Cardiac muscle cell (in vitro differentiated cells and primary cell): ENCODE results near the gene ITSN1. TPM values are rescaled to one million over a fixed set of nuclear protein-coding genes. Genes with fewer than 3 reads are reported as not detected.

Source experiments
- DNase-seq, 2 donors: peaks; one replicate each; pipeline versions ENCODE4 v3.0.0 to v3.0.0-alpha.2; 2010 to 2017; ENCODE audit warnings: low read depth in 1 of 2, low spot score in 1 of 2
- H3K27ac ChIP-seq: fragments of 200-600 bp; sonication (generic); 2 replicates; pipeline ENCODE4 v1.5.1; 2016
- H3K27me3 ChIP-seq: fragments of 200-600 bp; sonication (generic); 2 replicates; pipeline ENCODE4 v1.6.0; 2016; ENCODE audit warnings: control low read depth
- H3K36me3 ChIP-seq: fragments of 200-600 bp; sonication (generic); 2 replicates; pipeline ENCODE4 v1.5.1; 2016; ENCODE audit warnings: control low read depth
- H3K4me1 ChIP-seq: fragments of 200-600 bp; sonication (generic); 2 replicates; pipeline ENCODE4 v1.8.1; 2017; ENCODE audit warnings: low read depth, mild to moderate bottlenecking, mixed run types
- H3K4me3 ChIP-seq: fragments of 200-600 bp; sonication (generic); 2 replicates; pipeline ENCODE4 v1.5.1; 2016; ENCODE audit warnings: mild to moderate bottlenecking
- H3K9me3 ChIP-seq: fragments of 200-600 bp; sonication (generic); 2 replicates; pipeline ENCODE4 v1.5.1; 2017; ENCODE audit warnings: low read depth, mild to moderate bottlenecking, control low read depth
- CTCF ChIP-seq: IDR thresholded peaks from 2 replicates; pipeline ENCODE4 v1.5.1; 2012; ENCODE audit warnings: low read depth, mild to moderate bottlenecking, low read length
- polyA plus RNA-seq: library from polyadenylated mRNA; unstranded; fragments of >200 nt; fragmentation: Nextera tagmentation; extraction: Ambion mirVana; gene quantifications from 2 replicates; pipeline ENCODE4 v1.2.1, GENCODE V29; 2016
- total RNA-seq: library from RNA; depleted of rRNA; stranded (reverse); fragments of >200 nt; gene quantifications from 2 replicates; pipeline ENCODE4 v1.2.3, GENCODE V29; 2016

ITSN1 gene
- total and polyA plus RNA-seq, 2 experiments from 2014 or later: 92.4 to 125 TPM

GRCh38 chr21:33734291-33734690, 92.0 kb downstream of the ITSN1 start:
- DNase-seq: no peak
- Histone ChIP-seq H3K36me3 (no peaks in the 10 kb centered on the region), H3K4me3 (no peak overlapping the region), H3K27me3 (no peaks in the 10 kb centered on the region), H3K27ac (peak overlapping the region; percentile 93), H3K4me1 (peaks cover 69% of the 10 kb centered on the region), H3K9me3 (no peaks in the 10 kb centered on the region)
- no peak for TF ChIP-seq CTCF

GRCh38 chr21:33734818-33735217, 92.5 kb downstream of the ITSN1 start:
- no peaks in the 10 kb centered on the region for H3K36me3 ChIP-seq
- H3K4me1 ChIP-seq: peaks cover 71% of the 10 kb centered on the region
- no peak overlapping the region for H3K4me3 ChIP-seq
- no peaks in the 10 kb centered on the region for H3K27me3 ChIP-seq
- peak in 1 of 2 donors; percentile 49 for DNase-seq
- H3K27ac ChIP-seq: peak overlapping the region; percentile 93
- H3K9me3 ChIP-seq: no peaks in the 10 kb centered on the region
- no peak for TF ChIP-seq CTCF

GRCh38 chr21:33736569-33736968, 94.3 kb downstream of the ITSN1 start:
- H3K9me3 ChIP-seq: no peaks in the 10 kb centered on the region
- H3K27me3 ChIP-seq: no peaks in the 10 kb centered on the region
- no peaks in the 10 kb centered on the region for H3K36me3 ChIP-seq
- peaks cover 75% of the 10 kb centered on the region for H3K4me1 ChIP-seq
- no peak overlapping the region for H3K4me3 ChIP-seq
- H3K27ac ChIP-seq: peak overlapping the region; percentile 93
- TF ChIP-seq CTCF: no peak
- no peak for DNase-seq

- Histone ChIP-seq H3K4me1 (peaks cover 48% of the 10 kb centered on the region), H3K9me3 (no peaks in the 10 kb centered on the region), H3K27ac (peak overlapping the region; percentile 81), H3K4me3 (no peak overlapping the region), H3K36me3 (no peaks in the 10 kb centered on the region), H3K27me3 (no peaks in the 10 kb centered on the region)
- no peak for TF ChIP-seq CTCF
- DNase-seq: no peak
Observed at GRCh38 chr21:33739701-33740100, 97.4 kb downstream of the ITSN1 start.

- H3K4me1 ChIP-seq: peaks cover 11% of the 10 kb centered on the region
- H3K27me3 ChIP-seq: no peaks in the 10 kb centered on the region
- H3K4me3 ChIP-seq: no peak overlapping the region
- H3K9me3 ChIP-seq: no peaks in the 10 kb centered on the region
- H3K27ac ChIP-seq: no peak overlapping the region
- no peak for TF ChIP-seq CTCF
- no peak for DNase-seq
- peaks cover 11% of the 10 kb centered on the region for H3K36me3 ChIP-seq
Observed at GRCh38 chr21:33747420-33747819, 105.1 kb downstream of the ITSN1 start.

GRCh38 chr21:33748903-33749302, 106.6 kb downstream of the ITSN1 start:
- peaks cover 12% of the 10 kb centered on the region for H3K36me3 ChIP-seq
- H3K27ac ChIP-seq: no peak overlapping the region
- no peak for DNase-seq
- H3K4me3 ChIP-seq: no peak overlapping the region
- no peaks in the 10 kb centered on the region for H3K27me3 ChIP-seq
- no peaks in the 10 kb centered on the region for H3K9me3 ChIP-seq
- no peak for TF ChIP-seq CTCF
- H3K4me1 ChIP-seq: peaks cover 8% of the 10 kb centered on the region
